WTC11 (cell line): ENCODE data around the gene RPL12. TPM values are rescaled to one million over a fixed set of nuclear protein-coding genes. Genes with fewer than 3 reads are reported as not detected.

Experiments used
- ARID4B ChIP-seq: sonication (generic); formaldehyde crosslinking; IDR thresholded peaks from 2 replicates; pipeline ENCODE4 v1.8.0; 2023; ENCODE audit warnings: missing genetic modification reagents, mild to moderate bottlenecking, borderline replicate concordance
- ATF1 ChIP-seq: sonication (generic); formaldehyde crosslinking; IDR thresholded peaks from 2 replicates; pipeline ENCODE4 v1.8.1; 2023; ENCODE audit warnings: mild to moderate bottlenecking, moderate library complexity, missing genetic modification reagents
- CREB1 ChIP-seq: sonication (generic); formaldehyde crosslinking; IDR thresholded peaks from 2 replicates; pipeline ENCODE4 v1.8.0; 2023; ENCODE audit warnings: mild to moderate bottlenecking, missing genetic modification reagents
- E2F1 ChIP-seq: sonication (generic); formaldehyde crosslinking; IDR thresholded peaks from 2 replicates; pipeline ENCODE4 v1.8.0; 2022; ENCODE audit warnings: mild to moderate bottlenecking, missing genetic modification reagents
- ERG ChIP-seq: fragments of 250-450 bp; sonication (Bioruptor Pico); IDR thresholded peaks from 2 replicates; pipeline ENCODE4 v1.8.0; 2021; ENCODE audit warnings: mild to moderate bottlenecking
- FOXP1 ChIP-seq: sonication (generic); formaldehyde crosslinking; IDR thresholded peaks from 2 replicates; pipeline ENCODE4 v1.8.0; 2022; ENCODE audit warnings: missing genetic modification reagents, mild to moderate bottlenecking, moderate library complexity, borderline replicate concordance
- GRHL2 ChIP-seq: fragments of 250-450 bp; sonication (Bioruptor Pico); IDR thresholded peaks from 2 replicates; pipeline ENCODE4 v1.8.0; 2022; ENCODE audit warnings: mild to moderate bottlenecking, moderate library complexity; ENCODE audit not compliant: insufficient replicate concordance, severe bottlenecking
- HMGA2 ChIP-seq: fragments of 250-450 bp; sonication (Bioruptor Pico); IDR thresholded peaks from 2 replicates; pipeline ENCODE4 v1.4.0; 2021; ENCODE audit warnings: mild to moderate bottlenecking, moderate library complexity
- KAT7 ChIP-seq: sonication (generic); formaldehyde crosslinking; IDR thresholded peaks from 2 replicates; pipeline ENCODE4 v1.8.1; 2023; ENCODE audit warnings: missing genetic modification reagents, mild to moderate bottlenecking, borderline replicate concordance
- MXD4 ChIP-seq: fragments of 250-450 bp; sonication (Bioruptor Pico); IDR thresholded peaks from 2 replicates; pipeline ENCODE4 v1.8.0; 2021; ENCODE audit warnings: mild to moderate bottlenecking, moderate library complexity, borderline replicate concordance
- MYBL2 ChIP-seq: sonication (generic); formaldehyde crosslinking; IDR thresholded peaks from 2 replicates; pipeline ENCODE4 v1.8.1; 2023; ENCODE audit warnings: mild to moderate bottlenecking, moderate library complexity, missing genetic modification reagents
- NR1H2 ChIP-seq: sonication (generic); formaldehyde crosslinking; IDR thresholded peaks from 2 replicates; pipeline ENCODE4 v1.9.0; 2021; ENCODE audit warnings: mild to moderate bottlenecking, moderate library complexity, missing genetic modification reagents
- PREB ChIP-seq: sonication (generic); formaldehyde crosslinking; IDR thresholded peaks from 2 replicates; pipeline ENCODE4 v1.8.1; 2022; ENCODE audit warnings: mild to moderate bottlenecking, missing genetic modification reagents, moderate library complexity, borderline replicate concordance
- RORB ChIP-seq: fragments of 250-450 bp; sonication (Bioruptor Pico); IDR thresholded peaks from 2 replicates; pipeline ENCODE4 v1.9.0; 2021; ENCODE audit warnings: mild to moderate bottlenecking
- SMAD3 ChIP-seq: sonication (generic); formaldehyde crosslinking; IDR thresholded peaks from 2 replicates; pipeline ENCODE4 v1.8.0; 2022; ENCODE audit warnings: missing genetic modification reagents, mild to moderate bottlenecking, borderline replicate concordance
- SMAD4 ChIP-seq: sonication (generic); formaldehyde crosslinking; IDR thresholded peaks from 2 replicates; pipeline ENCODE4 v1.8.0; 2022; ENCODE audit warnings: mild to moderate bottlenecking, missing genetic modification reagents
- TEAD4 ChIP-seq: sonication (generic); formaldehyde crosslinking; IDR thresholded peaks from 2 replicates; pipeline ENCODE4 v1.8.0; 2022; ENCODE audit warnings: mild to moderate bottlenecking, missing genetic modification reagents
- ZMAT4 ChIP-seq: fragments of 250-450 bp; sonication (Bioruptor Pico); IDR thresholded peaks from 2 replicates; pipeline ENCODE4 v1.9.0; 2021; ENCODE audit warnings: mild to moderate bottlenecking
- ZNF219 ChIP-seq: sonication (generic); formaldehyde crosslinking; IDR thresholded peaks from 2 replicates; pipeline ENCODE4 v1.8.0; 2023; ENCODE audit warnings: missing genetic modification reagents, mild to moderate bottlenecking, borderline replicate concordance
- ZNF232 ChIP-seq: sonication (generic); formaldehyde crosslinking; IDR thresholded peaks from 2 replicates; pipeline ENCODE4 v1.8.0; 2022; ENCODE audit warnings: mild to moderate bottlenecking, missing genetic modification reagents
- ZNF416 ChIP-seq: fragments of 250-450 bp; sonication (Bioruptor Pico); IDR thresholded peaks from 2 replicates; pipeline ENCODE4 v1.9.0; 2021; ENCODE audit warnings: mild to moderate bottlenecking, inconsistent platforms
- total RNA-seq: library from RNA; stranded (reverse); gene quantifications from 3 replicates; pipeline ENCODE4 v1.2.3, GENCODE V29; 2021
- TF ChIP-seq, protein P1 (sequence below): fragments of 250-450 bp; sonication (Bioruptor Pico); IDR thresholded peaks from 2 replicates; pipeline ENCODE4 v1.9.0; 2021; ENCODE audit warnings: mild to moderate bottlenecking, borderline replicate concordance
- TF ChIP-seq, protein P2 (sequence below): sonication (generic); formaldehyde crosslinking; IDR thresholded peaks from 2 replicates; pipeline ENCODE4 v1.8.0; 2022; ENCODE audit warnings: mild to moderate bottlenecking, missing genetic modification reagents

Gene RPL12
- total RNA-seq, 1 experiment from 2014 or later = 1,902 TPM

GRCh38 chr9:127450830-127451607 is at the start of gene RPL12, which contains the start of gene LRSAM1 (continued):
- TF ChIP-seq GRHL2 (CRISPR knock-in tag) = no peak
- TF ChIP-seq ZNF232 (CRISPR knock-in tag) = 0 out of 2 replicates have a peak, but pooled peaks have one; percentile 44
- 0 out of 2 replicates have a peak, but pooled peaks have one; percentile 53 for TF ChIP-seq RORB (CRISPR knock-in tag)
- TF ChIP-seq TEAD4 (CRISPR knock-in tag) = peak; percentile 11; the same call in 1 of the 2 replicates
- TF ChIP-seq SMAD4 (CRISPR knock-in tag) = 0 out of 2 replicates have a peak, but pooled peaks have one; percentile 13
- no peak for TF ChIP-seq MXD4 (CRISPR knock-in tag)
- TF ChIP-seq CREB1 = peak; percentile 85; the same call in 1 of the 2 replicates
- peak; percentile 64; the same call in 1 of the 2 replicates for TF ChIP-seq SMAD3 (CRISPR knock-in tag)
- peak; percentile 73; the same call in 1 of the 2 replicates for TF ChIP-seq NR1H2 (CRISPR knock-in tag)
- peak; percentile 93 for TF ChIP-seq KAT7 (CRISPR knock-in tag)
- peak; percentile 13; the same call in 1 of the 2 replicates for TF ChIP-seq ZMAT4 (CRISPR knock-in tag)
- peak; percentile 79; the same call in 1 of the 2 replicates for TF ChIP-seq PREB (CRISPR knock-in tag)
- no peak for TF ChIP-seq HMGA2 (CRISPR knock-in tag)
- TF ChIP-seq, protein P1, sequence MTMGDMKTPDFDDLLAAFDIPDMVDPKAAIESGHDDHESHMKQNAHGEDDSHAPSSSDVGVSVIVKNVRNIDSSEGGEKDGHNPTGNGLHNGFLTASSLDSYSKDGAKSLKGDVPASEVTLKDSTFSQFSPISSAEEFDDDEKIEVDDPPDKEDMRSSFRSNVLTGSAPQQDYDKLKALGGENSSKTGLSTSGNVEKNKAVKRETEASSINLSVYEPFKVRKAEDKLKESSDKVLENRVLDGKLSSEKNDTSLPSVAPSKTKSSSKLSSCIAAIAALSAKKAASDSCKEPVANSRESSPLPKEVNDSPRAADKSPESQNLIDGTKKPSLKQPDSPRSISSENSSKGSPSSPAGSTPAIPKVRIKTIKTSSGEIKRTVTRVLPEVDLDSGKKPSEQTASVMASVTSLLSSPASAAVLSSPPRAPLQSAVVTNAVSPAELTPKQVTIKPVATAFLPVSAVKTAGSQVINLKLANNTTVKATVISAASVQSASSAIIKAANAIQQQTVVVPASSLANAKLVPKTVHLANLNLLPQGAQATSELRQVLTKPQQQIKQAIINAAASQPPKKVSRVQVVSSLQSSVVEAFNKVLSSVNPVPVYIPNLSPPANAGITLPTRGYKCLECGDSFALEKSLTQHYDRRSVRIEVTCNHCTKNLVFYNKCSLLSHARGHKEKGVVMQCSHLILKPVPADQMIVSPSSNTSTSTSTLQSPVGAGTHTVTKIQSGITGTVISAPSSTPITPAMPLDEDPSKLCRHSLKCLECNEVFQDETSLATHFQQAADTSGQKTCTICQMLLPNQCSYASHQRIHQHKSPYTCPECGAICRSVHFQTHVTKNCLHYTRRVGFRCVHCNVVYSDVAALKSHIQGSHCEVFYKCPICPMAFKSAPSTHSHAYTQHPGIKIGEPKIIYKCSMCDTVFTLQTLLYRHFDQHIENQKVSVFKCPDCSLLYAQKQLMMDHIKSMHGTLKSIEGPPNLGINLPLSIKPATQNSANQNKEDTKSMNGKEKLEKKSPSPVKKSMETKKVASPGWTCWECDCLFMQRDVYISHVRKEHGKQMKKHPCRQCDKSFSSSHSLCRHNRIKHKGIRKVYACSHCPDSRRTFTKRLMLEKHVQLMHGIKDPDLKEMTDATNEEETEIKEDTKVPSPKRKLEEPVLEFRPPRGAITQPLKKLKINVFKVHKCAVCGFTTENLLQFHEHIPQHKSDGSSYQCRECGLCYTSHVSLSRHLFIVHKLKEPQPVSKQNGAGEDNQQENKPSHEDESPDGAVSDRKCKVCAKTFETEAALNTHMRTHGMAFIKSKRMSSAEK = peak; percentile 51; the same call in 1 of the 2 replicates
- TF ChIP-seq ZNF219 (CRISPR knock-in tag) = no peak
- TF ChIP-seq MYBL2 = peak; percentile 85
- TF ChIP-seq E2F1 (CRISPR knock-in tag) = 0 out of 2 replicates have a peak, but pooled peaks have one; percentile 47
- TF ChIP-seq ARID4B (CRISPR knock-in tag) = peak; percentile 91; the same call in 1 of the 2 replicates
- peak; percentile 75 for TF ChIP-seq ERG (CRISPR knock-in tag)
- TF ChIP-seq, protein P2, sequence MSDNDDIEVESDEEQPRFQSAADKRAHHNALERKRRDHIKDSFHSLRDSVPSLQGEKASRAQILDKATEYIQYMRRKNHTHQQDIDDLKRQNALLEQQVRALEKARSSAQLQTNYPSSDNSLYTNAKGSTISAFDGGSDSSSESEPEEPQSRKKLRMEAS (CRISPR knock-in tag) = peak; percentile 96
- TF ChIP-seq ZNF416 (CRISPR knock-in tag) = peak; percentile 32; the same call in 1 of the 2 replicates
- no peak; the same call in 1 of the 2 replicates for TF ChIP-seq ATF1 (CRISPR knock-in tag)
- 0 out of 2 replicates have a peak, but pooled peaks have one; percentile 81 for TF ChIP-seq FOXP1 (CRISPR knock-in tag)
